Retinal pigment epithelial cell (primary cell): ENCODE results near the gene GALC.

Source experiments
- DNase-seq: peaks from one replicate; pipeline ENCODE4 v3.0.0-alpha.2; 2010; ENCODE audit warnings: low read depth
- H3K4me3 ChIP-seq: 2 replicates; pipeline ENCODE4 v1.5.1; 2011; ENCODE audit warnings: mild to moderate bottlenecking, low read length, control low read depth, moderate library complexity
- TF ChIP-seq, protein P1 (sequence below): conservative IDR thresholded peaks from 2 replicates; pipeline ENCODE4 v1.5.1; 2011; ENCODE audit warnings: low read depth, low read length, control low read depth, inconsistent platforms

GALC gene

DNA sequence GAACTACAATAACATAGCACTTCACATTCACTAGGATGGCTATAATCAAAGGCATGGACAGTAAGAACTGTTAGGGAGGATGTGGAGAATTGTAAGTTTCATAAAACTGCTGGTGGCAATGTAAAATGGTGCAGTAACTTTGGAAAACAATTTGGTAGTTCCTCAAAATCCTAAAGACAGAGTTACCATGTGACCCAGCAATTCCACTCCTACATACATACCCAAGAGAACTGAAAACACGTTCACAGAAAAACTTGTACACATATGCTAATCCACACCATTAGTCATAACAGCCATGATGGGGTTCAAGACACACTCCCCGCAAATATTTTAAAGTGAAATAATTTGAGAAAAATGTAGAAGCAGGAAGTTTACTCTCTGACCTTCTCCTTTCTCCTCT, 31.7 kb downstream of the GALC start:
- no peak overlapping the region for H3K4me3 ChIP-seq
- DNase-seq: no peak
- TF ChIP-seq, protein P1, sequence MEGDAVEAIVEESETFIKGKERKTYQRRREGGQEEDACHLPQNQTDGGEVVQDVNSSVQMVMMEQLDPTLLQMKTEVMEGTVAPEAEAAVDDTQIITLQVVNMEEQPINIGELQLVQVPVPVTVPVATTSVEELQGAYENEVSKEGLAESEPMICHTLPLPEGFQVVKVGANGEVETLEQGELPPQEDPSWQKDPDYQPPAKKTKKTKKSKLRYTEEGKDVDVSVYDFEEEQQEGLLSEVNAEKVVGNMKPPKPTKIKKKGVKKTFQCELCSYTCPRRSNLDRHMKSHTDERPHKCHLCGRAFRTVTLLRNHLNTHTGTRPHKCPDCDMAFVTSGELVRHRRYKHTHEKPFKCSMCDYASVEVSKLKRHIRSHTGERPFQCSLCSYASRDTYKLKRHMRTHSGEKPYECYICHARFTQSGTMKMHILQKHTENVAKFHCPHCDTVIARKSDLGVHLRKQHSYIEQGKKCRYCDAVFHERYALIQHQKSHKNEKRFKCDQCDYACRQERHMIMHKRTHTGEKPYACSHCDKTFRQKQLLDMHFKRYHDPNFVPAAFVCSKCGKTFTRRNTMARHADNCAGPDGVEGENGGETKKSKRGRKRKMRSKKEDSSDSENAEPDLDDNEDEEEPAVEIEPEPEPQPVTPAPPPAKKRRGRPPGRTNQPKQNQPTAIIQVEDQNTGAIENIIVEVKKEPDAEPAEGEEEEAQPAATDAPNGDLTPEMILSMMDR: no peak

DNA sequence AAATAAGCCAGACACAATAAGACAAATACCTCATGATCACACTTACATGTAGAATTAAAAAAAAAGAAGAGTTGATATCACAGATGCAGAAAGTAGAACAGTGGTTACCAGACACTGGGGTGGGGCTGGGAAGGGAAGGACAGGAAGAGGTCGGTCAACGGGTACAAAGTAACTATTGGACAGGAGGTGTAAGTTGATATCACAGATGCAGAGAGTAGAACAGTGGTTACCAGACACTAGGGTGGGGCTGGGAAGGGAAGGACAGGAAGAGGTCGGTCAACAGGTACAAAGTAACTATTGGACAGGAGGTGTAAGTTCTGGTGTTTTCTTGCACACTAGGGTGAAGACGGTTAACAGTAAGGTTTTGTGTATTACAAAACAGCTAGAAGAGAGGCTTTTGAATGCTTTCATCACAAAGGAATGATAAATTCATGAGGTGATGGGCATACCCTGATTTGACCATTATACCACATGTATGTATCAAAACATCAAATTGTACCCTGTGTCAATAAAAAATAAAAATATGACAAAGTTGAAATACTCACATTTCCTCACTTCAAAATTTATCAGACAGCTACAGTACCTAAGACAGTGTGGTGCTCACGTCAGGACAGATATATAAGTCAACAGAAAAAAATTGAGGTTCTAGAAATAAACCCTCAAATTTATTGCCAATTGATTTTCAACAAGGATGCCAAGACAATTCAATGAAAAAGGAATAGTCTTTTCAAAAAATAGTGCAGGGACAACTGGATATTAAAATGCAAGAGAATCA, 32.8 kb downstream of the GALC start:
- TF ChIP-seq, protein P1: no peak
- no peak overlapping the region for H3K4me3 ChIP-seq
- DNase-seq: no peak

DNA sequence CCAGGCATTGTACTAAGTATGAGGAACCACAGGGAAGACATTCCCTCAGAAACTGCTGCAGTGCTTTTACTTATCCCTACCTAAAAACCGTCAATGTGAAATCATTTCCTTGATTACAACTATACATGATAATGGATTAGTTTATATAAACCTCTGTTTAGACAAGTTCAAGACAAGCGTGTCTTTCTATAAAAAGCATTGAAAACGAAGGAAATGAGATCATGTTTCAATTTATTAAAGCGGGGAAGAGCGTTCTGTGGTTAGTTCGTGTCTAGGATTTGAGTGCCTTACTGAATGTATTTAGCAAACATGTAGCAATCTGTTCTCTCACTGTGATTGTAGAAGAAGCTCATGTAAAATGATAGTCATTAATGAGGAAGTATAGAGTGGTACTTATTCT, 37.5 kb downstream of the GALC start:
- no peak overlapping the region for H3K4me3 ChIP-seq
- TF ChIP-seq, protein P1: no peak
- DNase-seq: no peak

DNA sequence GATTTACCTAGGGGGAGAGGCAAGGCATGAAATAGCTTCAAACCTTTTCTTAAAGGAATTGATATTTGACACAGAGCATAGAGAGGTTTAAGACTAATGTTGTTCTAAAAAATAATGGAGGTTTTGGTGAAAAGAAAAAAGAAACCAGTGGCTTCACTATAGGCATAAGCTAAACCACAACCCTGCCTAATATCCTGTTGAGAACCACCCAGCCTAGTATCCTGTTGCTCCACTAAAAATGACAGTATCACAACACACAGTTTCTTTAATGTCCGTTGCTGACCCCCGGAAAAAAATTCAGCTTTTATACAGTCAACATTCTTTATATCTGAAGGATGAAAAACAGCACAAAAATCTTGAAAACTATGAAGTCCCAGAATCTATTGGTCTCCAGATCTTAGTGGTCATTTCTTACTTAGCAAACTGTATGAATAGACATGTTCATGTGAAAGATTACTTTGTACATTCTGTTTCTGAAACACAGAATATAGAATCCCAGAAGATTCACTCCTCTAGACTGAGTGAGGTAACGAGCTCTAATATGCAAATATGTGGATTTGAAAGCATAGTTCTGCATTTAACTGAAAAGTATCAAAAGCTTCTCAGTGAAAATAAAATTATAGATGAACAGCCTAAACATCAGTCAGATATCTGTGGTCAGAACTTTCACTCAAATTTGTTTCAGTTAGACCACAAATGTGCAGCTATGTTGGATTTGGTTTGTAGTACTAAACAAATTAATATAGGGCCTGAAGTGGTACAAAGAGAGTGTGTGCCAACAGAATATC, 40.5 kb downstream of the GALC start:
- TF ChIP-seq, protein P1: no peak
- H3K4me3 ChIP-seq: no peak overlapping the region
- no peak for DNase-seq

DNA sequence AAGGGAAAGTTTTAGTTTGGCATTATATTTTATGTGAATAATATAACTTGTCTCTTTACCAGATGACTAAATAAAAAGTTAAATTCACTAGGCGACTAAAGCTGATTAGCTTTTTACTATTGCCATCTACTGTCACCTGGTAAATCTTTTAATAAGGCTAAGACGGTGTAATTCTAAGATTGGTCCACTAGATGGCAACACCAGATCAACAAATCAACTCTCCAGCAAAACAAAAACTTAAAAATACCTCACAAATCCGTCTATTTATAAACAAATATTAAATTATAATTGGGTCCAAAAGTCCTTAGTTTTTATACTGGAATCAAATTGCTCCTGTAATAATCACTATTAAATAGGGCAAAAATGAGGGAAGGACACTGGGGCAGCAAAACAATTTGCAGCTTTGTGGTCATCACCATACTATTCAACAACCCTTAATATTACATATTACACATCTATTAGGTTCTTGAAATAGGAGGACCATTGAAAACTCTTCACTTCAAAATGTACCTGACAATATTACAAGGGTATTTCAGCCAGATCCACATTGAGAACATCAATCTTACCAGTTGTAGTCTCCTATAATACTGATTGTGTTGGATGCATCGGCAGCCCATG, 47.9 kb downstream of the GALC start:
- TF ChIP-seq, protein P1: peak; percentile 53
- peak; percentile 15 for DNase-seq
- no peak overlapping the region for H3K4me3 ChIP-seq

DNA sequence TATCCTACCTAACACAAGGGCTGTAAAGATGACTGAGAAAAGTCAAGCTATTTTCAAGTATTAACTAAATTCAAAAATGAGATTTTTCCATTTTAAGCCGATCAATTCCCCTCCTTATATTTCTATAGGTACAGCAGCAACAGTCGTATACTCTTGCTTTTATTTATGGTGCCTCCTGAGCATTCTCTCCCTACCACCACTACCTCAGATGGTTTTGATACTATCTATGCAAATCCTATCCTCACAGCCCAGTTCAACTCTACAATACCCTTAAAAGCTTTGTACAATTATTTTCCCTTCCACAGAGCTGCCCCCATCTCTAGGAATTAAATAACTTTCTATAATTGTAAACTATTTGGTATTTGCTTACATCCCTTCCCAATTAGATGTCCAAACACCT, 52.1 kb downstream of the GALC start:
- no peak overlapping the region for H3K4me3 ChIP-seq
- TF ChIP-seq, protein P1: no peak
- no peak for DNase-seq

DNA sequence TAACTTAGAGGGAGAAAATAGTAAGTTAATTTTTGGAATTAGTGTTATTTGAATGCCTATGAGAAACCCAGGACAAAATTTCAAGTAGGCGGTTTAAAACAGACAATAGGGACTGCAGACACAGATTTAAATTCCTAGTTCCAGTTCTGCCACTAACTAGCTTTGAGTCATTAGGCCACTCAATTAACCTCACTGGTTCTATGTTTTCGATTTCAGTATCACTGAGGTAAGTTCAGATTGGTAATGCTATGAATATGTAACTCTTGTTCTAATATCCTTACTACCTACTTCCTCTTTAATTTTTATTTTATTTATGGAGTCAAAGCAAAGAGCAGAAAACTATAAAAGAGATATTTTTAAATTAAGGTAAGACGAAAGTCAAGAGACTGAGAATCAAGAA, 52.6 kb downstream of the GALC start:
- TF ChIP-seq, protein P1: no peak
- DNase-seq: no peak
- no peak overlapping the region for H3K4me3 ChIP-seq
